HG03457 (cell line): Measurements from ENCODE around the gene DNAJC25.
"Not testable (repeated sequence)": the region's sequence is repeated elsewhere in the genome, so short reads cannot be mapped to it uniquely, and the experiment has no call there.

Source experiments
- ATAC-seq: cut with Tn5 transposase; IDR thresholded peaks from one replicate; pipeline ENCODE4 v1.9.1; 2021; ENCODE audit warnings: moderate number of reproducible peaks; ENCODE audit not compliant: unreplicated experiment

DNAJC25 gene

DNA sequence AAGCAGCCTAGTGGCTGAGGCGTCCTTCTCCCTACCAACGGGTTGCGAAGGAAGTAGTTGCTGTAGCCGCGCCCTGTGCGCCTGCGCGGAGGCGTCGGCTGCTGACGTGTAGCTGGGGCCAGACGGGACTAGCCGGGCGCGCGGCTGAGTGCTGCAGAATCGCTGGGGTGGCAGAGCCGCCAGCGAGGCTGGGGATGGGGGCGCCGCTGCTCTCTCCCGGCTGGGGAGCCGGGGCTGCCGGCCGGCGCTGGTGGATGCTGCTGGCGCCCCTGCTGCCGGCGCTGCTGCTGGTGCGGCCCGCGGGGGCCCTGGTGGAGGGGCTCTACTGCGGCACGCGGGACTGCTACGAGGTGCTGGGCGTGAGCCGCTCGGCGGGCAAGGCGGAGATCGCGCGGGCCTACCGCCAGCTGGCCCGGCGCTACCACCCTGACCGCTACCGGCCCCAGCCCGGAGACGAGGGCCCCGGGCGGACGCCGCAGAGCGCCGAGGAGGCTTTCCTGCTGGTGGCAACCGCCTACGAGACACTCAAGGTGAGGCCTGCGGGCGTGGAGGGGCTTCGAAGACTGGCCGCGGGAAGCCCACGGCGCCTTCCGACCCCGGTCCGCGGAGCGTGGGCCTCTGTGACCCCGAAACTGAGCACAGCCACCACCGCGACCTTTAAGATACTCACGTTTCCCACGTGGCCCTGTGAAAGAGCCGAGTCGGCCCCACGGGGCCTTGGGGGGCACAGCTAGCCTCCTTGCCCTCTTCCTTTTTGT lies at the start of gene DNAJC25:
Gene DNAJC25 (plus strand): TSS at position 121 of the 758 bp plus-strand sequence. CDS start 74 bp downstream, at position 195.
- ATAC-seq: peak; percentile 96

DNA sequence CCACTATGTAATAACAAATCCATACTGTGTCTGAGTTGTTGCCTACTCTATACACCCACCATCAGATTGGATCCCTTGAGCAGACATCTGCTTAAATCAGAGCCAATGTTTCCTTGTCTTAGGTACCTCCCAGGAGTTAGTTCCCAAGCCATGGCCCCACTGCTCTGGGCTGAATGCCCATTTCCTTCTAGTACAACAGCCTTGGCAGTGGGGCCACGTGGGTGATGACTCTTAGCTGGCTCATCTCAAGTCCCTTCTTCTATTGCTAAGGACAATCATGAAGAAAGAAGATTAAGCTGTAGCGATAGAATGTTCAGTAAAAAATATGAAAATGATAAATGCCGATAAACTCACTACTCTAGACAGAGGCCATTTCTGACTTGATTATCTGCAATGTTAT lies 48.2 kb upstream of the DNAJC25 start:
- ATAC-seq: no peak

DNA sequence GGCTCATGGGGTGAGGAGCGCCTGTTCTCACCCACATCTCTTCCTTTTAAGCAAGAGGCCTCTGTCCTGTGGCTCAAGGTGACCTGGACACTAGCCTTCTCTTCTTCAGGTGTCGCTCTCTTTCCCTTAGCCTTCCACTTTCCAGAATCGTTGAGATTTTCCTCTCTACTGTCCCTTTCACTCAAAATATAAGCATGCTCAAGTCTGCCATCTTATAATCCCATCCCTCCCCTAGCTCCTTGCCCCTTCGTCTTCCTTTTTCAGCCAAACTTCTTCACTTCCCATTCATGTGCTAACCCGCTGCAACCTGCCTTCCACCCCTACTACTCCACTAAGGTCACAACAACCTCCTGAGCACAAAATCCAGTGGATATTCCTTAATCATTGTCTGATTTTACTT lies 44.8 kb upstream of the DNAJC25 start:
- ATAC-seq: no peak

DNA sequence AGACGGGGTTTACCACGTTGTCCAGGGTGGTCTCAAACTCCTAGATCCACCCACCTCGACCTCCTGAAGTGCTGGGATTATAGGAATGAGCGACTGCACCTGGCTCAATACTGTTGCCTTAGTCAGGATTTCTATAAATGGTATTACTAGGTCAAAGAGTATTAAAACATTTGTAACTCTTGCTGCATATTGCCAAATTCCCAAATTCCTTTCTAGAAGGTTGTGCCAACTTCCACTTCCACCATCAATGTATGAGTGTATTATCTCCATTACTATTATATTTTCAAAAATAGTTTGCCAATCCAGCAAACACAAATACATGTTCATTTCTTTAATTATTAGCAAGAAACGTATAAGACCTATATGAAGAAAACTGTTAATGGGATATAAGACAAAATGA lies 42.3 kb upstream of the DNAJC25 start:
- no peak for ATAC-seq

DNA sequence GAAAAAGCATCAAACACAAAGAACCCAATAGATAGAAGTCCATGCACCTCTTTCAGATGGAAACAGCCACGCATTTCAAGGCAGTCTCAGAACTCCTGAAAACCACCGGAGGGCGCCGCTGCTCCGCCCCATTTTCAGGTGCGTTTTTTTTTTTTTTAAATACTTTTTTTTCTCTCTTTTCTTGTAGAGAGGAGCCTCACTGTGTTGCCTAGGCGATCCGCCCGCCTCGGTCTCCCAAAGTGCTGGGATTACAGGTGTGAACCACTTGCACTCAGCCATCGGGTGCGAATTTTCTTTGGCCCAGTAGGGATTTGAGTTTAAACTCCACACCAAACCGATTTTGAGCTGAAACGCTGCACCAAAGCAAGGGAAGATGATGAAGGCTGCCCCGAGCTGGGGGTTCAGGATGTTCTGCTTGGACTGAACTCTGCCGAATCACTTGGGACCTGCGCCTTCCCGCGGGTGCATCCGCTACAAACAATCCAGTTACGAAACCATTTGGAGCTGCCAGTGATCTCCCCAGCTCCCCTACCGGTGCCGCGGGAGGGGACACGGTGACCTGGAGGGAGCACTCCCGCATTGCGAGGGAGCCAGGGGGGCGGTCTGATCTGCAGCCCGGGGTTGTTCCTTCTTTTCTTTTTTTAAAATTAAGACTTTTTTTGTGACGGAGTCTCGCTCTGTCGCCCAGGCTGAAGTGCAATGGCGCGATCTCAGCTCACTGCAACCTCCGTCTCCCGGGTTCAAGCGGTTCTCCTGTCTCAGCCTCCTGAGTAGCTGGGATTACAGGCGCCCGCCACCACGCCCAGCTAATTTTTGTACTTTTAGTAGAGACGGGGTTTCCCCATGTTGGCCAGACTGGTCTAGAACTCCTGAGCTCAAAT lies 33.0 kb upstream of the DNAJC25 start:
- ATAC-seq: no peak

DNA sequence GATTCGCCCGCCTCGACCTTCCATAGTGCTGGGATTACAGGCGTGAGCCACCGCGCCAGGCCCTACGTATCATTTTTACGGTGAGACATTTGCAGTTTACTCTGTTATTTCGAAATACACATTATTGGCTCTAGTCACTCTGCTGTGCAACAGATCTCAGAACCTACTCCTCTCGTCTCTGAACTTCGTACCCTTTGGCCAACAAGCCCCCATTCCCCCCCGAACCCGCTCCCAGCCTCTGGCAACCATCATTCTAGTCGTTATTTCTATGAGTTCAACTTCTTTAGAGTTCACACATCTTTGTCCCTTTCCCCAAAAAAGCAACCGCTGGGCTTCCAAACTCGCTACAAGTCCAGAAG lies 32.4 kb upstream of the DNAJC25 start:
- no peak for ATAC-seq

DNA sequence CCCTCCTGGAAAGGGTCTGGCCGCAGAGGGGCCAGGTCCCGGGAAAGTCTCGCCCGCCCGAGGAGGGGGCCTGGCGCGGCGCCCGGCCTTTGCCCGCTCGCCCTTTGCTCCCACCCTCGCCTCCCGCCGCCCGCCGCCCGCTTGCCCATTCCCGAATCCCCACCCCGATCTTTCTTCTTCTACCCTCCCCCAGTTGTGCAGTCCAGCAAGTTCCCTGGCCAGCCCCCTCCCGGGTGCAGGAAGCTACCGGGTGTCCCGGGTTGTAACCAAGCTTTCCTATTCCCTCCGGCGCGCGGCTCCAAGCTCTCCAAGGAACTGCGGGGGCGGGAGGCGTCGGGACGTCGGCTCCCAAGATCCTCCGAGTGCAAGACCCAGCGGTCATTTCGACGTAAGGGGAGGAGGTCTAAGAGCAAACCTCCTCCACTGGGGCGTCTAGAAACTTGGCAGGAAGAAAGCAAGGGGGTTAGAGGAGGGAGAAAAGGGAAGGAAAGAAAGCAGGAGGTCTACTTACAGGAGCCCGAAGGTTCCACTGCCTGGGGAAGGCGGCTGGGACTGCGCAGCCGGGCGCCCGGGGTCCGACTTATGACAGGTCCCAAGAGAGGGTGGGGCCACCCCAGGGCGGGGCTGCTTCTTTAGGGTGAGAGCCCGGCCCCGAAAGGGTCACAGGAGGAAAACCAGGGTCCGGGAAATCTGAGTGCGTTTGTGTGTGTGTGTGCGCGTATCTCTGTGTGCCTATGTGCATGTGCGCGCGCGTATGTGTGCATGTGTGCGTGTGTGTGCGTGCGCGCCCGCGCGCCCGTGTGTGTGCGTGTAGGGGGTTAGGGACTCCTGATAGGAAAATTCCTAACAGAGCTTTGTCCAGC lies 31.8 kb upstream of the DNAJC25 start, which contains the start of gene PTGR1:
Gene PTGR1 (minus strand): TSS at position 556 of the 863 bp plus-strand sequence. CDS start 2,225 bp downstream, outside the sequence.
- no peak for ATAC-seq

DNA sequence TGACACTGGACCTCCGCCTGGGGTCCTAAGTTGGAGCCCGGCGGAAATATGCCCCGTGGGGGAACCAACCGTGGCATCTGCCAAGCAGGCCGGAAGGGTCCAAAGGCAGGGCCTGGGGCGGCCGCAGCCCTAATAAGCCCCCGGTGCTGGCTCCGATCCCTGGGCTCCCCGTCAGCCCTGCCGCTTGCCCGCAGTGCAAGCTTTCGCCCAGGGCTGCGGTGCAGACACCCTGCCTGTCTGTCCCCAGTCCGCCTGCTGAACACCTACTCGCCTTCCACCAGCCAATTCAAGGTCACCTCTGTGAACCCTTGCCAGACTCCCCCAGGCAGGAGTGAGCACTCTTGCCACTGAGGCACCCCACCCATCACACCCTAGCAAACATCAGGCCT lies 31.2 kb upstream of the DNAJC25 start:
- ATAC-seq: no peak

DNA sequence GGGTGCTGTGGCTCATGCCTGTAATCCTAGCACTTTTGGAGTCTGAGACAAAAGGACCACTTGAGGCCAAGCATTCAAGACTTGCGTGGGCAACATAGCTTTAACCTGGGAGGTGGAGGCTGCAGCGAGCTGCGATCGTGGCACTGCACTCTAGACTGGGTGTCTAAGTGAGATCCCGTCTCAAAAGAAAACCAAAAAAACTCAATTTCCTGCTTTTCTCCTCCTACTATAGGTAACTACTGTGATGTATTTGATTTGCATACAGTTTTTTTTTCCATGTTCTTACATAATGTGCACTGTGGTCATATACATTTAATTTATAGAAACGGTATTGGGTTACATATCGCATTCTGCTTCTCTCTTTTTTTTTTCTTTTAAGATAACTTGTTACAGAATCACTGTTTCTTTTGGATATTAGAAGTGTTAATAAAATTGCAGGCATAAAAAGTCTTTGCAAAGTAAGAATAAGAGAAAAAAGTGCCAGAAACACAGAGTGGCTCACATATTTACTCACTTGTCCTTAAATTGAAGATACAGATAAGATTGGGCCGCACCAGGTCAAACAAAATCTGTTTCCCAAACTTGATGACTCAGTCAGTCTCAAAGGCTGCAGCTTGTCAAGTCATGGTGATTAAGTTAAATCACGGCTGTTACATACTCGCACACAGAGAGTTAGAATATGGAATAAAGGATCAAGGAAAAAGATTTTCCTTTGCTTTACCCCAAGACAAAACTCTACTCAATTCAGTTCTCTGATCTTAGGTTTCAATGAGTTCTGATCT lies 29.7 kb upstream of the DNAJC25 start:
- no peak for ATAC-seq

DNA sequence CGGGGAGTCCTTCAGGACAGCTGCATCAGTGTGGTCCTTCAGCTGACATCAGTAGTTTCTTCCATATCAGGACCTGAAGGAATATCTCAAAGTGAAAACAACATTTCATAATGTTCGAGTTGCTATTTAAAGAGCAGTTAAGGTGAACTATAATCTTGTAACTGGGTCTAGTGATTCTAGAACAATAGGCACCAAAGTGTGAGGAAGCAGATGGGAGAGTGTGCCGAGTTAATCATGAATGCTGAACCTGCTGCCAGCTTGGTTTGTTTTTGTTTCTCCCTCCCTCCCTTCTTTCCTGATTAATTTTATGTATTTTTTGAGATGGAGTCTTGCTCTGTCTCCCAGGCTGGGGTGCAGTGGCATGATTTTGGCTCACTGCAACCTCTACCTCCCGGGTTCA lies 28.1 kb upstream of the DNAJC25 start:
- no peak for ATAC-seq

DNA sequence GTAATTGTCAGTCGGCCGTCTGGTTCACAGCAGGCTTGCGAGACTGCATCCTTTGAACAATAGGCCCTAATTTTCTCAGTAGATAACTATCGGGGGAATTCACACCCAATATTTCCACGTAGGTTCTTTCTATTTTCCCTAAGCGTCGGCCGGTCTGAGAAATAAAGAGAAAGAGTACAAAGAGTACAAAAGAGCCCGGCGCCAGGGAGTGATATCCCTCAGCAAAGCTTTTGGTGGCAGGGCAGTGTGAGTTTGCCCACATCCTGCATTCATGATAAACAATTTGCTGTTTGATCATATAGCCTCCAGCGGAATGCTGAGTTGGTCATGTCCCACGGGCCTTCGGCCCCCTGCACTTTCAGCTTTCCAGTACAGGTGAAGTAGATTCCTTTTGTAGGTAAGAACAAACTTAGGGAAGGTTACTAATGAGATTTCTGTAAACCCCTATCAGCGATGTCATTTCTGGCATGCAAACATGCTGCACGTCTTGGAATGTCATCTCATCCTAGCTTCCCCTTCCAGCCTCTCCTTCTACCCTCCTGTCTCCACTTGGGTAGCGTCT lies 27.0 kb upstream of the DNAJC25 start:
- ATAC-seq: no peak

DNA sequence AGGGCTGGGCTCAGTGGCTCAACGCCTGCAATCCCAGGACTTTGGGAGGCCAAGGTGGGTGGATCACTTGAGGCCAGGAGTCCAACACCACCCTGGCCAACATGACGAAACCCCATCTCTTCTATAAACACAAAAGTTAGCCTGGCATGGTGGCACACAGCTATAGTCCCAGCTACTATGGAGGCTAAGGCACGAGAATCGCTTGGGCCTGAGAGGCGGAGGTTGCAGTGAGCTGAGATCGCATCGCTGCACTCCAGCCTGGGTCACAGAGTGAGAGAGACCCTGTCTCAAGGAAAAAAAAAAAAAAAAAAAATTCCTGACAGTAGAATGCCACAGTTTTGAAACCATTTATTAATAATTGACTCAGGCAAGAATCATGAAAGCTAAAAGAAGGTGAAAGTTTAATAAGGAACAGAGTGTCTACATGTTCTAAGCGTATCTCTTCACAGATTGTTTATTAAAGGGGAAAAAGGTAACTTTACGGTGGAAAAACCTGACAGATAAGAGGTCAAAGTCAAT lies 26.0 kb upstream of the DNAJC25 start:
- no peak for ATAC-seq

DNA sequence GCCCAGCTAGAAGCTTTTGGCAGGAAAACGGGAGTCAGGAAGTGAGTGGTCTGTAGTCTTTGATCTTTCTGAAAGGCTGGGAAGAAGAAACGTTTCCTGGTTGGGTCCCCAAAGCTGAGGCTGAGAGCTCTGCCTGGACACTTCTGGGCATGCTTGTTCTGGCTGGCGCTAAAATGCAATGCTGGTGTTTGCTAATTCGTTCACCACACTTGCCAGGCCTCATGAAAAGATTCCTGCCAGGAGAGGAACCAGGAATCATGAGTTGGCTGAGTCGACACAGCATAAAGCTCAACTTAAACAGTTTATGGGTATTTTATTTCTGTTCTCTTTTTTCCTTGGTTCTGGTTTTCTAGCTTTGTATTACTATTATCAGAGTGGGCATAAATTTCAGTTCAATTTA lies 21.0 kb upstream of the DNAJC25 start:
- ATAC-seq: no peak

DNA sequence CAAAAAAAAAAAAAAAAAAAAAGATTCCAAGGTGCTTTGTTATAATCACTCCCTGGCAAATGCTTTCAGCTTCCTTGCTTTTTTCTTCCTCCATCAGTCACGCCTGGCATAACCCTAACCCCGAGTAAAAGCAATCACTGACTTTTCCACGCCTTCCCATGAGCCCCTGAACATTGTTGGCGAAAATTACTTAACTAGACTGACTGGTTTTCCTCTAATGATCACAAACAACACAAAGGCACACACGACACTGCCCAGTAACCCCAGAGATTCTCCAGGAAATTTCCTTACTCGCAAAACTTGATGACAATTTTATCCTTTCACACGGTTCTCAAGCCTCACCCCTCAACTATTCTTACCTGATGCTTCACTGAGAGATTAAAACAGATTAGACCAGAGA lies 20.3 kb upstream of the DNAJC25 start:
- ATAC-seq: no peak

DNA sequence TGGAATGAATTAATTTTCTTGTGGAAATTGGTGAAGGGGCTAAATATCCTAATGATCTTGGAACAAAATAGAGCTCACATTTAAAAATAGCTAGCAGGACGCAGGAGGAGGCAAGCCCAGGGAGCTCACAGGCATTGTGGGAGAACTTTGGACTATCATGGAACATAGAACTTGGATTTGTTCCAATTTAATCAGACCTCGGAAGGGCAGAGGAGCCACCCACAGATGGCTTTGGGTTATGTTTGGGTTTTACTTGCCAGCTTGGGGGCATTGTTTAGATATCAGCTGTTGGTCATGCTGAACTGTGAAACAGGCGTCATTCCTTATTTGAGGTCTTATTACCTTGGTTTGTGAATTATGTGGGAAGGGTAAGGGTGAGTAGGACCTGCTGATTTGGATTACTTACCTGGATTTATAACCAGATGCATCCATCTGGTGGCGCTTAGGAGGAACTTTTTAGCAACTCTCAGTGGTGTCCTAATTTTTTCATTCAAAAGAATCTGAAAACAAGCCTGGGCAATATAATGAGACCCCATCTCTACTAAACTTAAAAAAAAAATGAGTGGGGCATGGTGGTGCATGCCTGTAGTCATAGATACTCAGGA lies 17.6 kb upstream of the DNAJC25 start:
- ATAC-seq: no peak

DNA sequence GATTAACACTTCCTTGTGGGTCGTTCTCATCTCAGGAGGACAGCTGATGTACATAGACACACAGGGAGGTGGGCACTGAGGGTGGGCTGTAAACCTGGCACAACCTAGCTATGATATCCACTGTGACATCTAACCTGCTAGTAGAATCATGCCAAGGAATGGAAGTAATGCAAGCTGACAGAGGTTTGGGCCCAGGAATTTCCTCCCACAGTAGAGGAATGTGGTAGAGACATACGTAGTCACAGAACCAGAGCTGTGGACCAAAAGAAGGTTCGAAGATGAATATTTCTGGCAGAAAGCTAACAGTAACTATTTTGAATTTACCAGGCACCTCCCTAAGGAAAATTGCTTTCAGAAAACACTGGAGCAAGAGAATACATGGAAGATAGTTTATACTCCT lies 15.2 kb upstream of the DNAJC25 start:
- ATAC-seq: no peak

DNA sequence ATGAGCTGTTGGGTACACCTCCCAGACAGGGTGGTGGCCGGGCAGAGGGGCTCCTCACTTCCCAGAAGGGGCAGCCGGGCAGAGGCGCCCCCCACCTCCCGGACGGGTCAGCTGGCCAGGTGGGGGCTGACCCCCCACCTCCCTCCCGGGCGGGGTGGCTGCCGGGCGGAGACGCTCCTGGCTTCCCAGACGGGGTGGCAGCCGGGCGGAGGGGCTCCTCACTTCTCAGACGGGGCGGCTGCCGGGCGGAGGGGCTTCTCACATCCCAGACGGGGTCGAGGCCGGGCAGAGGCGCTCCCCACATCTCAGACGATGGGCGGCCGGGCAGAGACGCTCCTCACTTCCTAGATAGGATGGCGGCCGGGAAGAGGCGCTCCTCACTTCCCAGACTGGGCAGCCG lies 13.8 kb upstream of the DNAJC25 start:
- not testable (repeated sequence) for ATAC-seq

DNA sequence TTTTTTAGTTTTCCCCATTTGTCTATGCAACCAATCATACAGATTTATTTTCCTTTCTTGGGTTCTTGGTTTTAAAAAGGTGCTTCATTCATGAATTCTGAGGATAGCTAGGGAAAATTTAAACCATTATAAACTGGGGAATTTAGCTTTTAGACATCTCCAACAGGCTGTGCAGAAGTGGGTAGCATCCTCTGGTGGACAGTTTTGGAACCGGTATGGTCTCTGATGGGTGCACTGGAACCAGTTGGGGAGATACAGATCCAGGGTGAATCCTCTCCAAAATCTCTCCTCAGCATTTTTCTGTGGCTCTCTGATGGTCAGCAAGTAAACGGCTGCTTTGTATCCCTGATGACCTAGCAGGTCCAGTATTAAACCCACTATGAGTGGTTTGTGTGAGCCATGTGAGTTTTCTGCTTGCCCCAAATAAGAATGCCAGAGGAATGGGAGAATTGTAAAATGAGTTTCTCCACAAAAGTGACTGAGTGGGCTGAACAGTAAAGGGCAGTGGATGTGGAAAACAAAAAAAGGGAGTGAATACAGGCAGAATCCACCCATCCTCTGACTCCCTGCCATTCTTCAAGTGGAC lies 9.1 kb upstream of the DNAJC25 start:
- ATAC-seq: no peak

DNA sequence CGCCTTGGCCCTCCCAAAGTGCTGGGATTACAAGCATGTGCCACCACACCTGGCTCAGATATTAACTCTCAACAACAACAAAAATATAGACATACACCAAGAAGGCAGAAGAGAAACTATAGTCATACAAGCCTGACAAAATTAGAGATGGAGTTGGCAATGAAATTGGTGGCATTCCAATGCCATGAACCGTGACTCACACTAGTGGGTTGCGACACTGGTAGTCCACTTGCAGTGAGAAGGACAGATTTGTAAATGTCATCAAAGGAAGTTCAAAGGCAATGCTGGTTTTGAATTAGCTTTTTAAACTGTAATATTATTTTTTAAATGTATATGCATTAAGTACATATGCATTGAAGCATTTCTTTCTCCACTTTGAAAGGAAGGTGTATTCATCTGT lies 8.5 kb upstream of the DNAJC25 start:
- no peak for ATAC-seq
